GM19455 (cell line): ENCODE results near the gene G6PC1.
"Not testable (repeated sequence)": the region's sequence is repeated elsewhere in the genome, so short reads cannot be mapped to it uniquely, and the experiment has no call there.

ENCODE experiments used
- ATAC-seq: cut with Tn5 transposase; IDR thresholded peaks from one replicate; pipeline ENCODE4 v1.9.1; 2021; ENCODE audit not compliant: unreplicated experiment

Gene G6PC1

GRCh38 chr17:42899981-42900380, 618 bp upstream of the G6PC1 start:
- not testable (repeated sequence) for ATAC-seq

GRCh38 chr17:42901535-42902229, 1.1 kb downstream of the G6PC1 start:
- ATAC-seq, result no peak

- no peak for ATAC-seq
These were observed 3.5 kb downstream of the G6PC1 start for GRCh38 chr17:42904110-42904469.

- no peak for ATAC-seq
These were observed 6.3 kb downstream of the G6PC1 start for GRCh38 chr17:42906772-42907446.

- no peak for ATAC-seq
These were observed 8.5 kb downstream of the G6PC1 start for GRCh38 chr17:42908872-42909700.

GRCh38 chr17:42913522-42913921, 12.9 kb downstream of the G6PC1 start:
- ATAC-seq, result no peak

GRCh38 chr17:42913981-42914617, 13.5 kb downstream of the G6PC1 start:
- ATAC-seq, result no peak

GRCh38 chr17:42915288-42915687, 14.7 kb downstream of the G6PC1 start:
- not testable (repeated sequence) for ATAC-seq

- not testable (repeated sequence) for ATAC-seq
These were observed 16.0 kb downstream of the G6PC1 start for GRCh38 chr17:42916388-42917235.

- no peak for ATAC-seq
These were observed 16.6 kb downstream of the G6PC1 start for GRCh38 chr17:42917236-42917603.

- ATAC-seq, result no peak
These were observed 18.4 kb downstream of the G6PC1 start for GRCh38 chr17:42918902-42919521.

- ATAC-seq, result not testable (repeated sequence)
These were observed 19.0 kb downstream of the G6PC1 start for GRCh38 chr17:42919522-42920077.

GRCh38 chr17:42920106-42920900, 19.7 kb downstream of the G6PC1 start:
- ATAC-seq, result no peak

GRCh38 chr17:42920922-42921321, 20.3 kb downstream of the G6PC1 start:
- ATAC-seq, result no peak

GRCh38 chr17:42922294-42922693, 21.7 kb downstream of the G6PC1 start:
- no peak for ATAC-seq

- ATAC-seq, result not testable (repeated sequence)
These were observed 22.9 kb downstream of the G6PC1 start for GRCh38 chr17:42923472-42923871.

GRCh38 chr17:42924891-42925290, 24.3 kb downstream of the G6PC1 start:
- no peak for ATAC-seq

- no peak for ATAC-seq
These were observed 28.3 kb downstream of the G6PC1 start for GRCh38 chr17:42928714-42929496.
